Nephron progenitor cell (in vitro differentiated cells): ENCODE measurements around the gene CORT.
"Not testable (repeated sequence)": the region's sequence is repeated elsewhere in the genome, so short reads cannot be mapped to it uniquely, and the experiment has no call there.

Experiments
- DNase-seq: peaks from one replicate; pipeline ENCODE4 v3.0.0; 2021
- H3K27ac Mint-ChIP-seq: 2 replicates; pipeline ENCODE4 v1.8.0; 2021; ENCODE audit warnings: mild to moderate bottlenecking, moderate library complexity, mixed read lengths
- H3K27me3 Mint-ChIP-seq: 2 replicates; pipeline ENCODE4 v1.8.0; 2021; ENCODE audit warnings: mild to moderate bottlenecking, low read depth, mixed read lengths; ENCODE audit not compliant: poor library complexity
- H3K36me3 Mint-ChIP-seq: 2 replicates; pipeline ENCODE4 v1.8.0; 2021; ENCODE audit warnings: low read depth, mixed read lengths
- H3K4me1 Mint-ChIP-seq: 2 replicates; pipeline ENCODE4 v1.8.0; 2021; ENCODE audit warnings: mixed read lengths
- H3K4me3 Mint-ChIP-seq: 2 replicates; pipeline ENCODE4 v1.8.0; 2021; ENCODE audit warnings: mild to moderate bottlenecking, moderate library complexity, mixed read lengths
- H3K9me3 Mint-ChIP-seq: 2 replicates; pipeline ENCODE4 v1.8.0; 2021; ENCODE audit warnings: mild to moderate bottlenecking, moderate library complexity, mixed read lengths
- TF ChIP-seq, protein P1 (sequence below): fragments of 200-600 bp; sonication (generic); IDR thresholded peaks from 2 replicates; pipeline ENCODE4 v1.5.0; 2021; ENCODE audit warnings: antibody characterized with exemption

Gene CORT, protein sequence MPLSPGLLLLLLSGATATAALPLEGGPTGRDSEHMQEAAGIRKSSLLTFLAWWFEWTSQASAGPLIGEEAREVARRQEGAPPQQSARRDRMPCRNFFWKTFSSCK

DNA sequence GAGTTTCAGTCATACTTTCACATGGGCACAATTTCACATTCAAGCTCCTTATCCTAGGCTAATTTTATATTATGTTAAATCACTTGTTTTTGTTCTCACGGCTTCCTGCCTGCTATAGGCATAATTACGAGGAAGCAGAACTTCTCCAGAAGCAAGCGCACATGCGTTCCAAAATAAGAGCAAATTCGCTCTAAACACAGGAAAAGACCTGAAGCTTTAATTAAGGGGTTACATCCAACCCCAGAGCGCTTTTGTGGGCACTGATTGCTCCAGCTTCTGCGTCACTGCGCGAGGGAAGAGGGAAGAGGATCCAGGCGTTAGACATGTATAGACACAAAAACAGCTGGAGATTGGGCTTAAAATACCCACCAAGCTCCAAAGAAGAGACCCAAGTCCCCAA, at the start of gene CORT:
CORT (plus strand) TSS at position 281 of the 400 bp plus-strand sequence. CDS start 193 bp downstream, outside the sequence.
- Mint-ChIP-seq H3K36me3 (peaks cover 23% of the 10 kb centered on the region), H3K27ac (peak within 1 kb of the TSS; percentile 83), H3K4me1 (peaks cover 24% of the 10 kb centered on the region), H3K4me3 (no peak within 1 kb of the TSS), H3K27me3 (no peaks in the 10 kb centered on the region), H3K9me3 (peaks cover 3% of the 10 kb centered on the region)
- TF ChIP-seq, protein P1, sequence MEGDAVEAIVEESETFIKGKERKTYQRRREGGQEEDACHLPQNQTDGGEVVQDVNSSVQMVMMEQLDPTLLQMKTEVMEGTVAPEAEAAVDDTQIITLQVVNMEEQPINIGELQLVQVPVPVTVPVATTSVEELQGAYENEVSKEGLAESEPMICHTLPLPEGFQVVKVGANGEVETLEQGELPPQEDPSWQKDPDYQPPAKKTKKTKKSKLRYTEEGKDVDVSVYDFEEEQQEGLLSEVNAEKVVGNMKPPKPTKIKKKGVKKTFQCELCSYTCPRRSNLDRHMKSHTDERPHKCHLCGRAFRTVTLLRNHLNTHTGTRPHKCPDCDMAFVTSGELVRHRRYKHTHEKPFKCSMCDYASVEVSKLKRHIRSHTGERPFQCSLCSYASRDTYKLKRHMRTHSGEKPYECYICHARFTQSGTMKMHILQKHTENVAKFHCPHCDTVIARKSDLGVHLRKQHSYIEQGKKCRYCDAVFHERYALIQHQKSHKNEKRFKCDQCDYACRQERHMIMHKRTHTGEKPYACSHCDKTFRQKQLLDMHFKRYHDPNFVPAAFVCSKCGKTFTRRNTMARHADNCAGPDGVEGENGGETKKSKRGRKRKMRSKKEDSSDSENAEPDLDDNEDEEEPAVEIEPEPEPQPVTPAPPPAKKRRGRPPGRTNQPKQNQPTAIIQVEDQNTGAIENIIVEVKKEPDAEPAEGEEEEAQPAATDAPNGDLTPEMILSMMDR = no peak
- DNase-seq = no peak

DNA sequence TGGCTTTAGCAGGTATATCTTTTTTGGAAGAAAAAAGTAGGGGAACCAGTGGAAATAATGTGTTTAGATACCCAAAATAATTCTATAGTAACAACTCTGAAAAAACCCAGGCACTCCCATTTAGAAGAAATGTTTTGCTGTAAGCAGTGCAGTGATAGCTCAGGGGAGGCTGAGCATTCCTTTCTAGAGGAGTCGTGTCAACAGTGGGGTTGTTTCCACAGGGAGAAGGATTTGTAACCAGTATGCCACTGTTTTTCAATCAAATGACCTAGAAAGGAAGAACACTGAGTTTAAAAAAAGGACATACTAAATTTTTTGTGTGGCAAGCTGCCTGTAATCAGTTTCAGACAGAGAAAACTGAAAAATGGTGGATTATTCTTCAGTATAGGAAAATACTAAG, 48.5 kb upstream of the CORT start:
- Mint-ChIP-seq H3K4me1 (peaks cover 34% of the 10 kb centered on the region), H3K27me3 (peaks cover 4% of the 10 kb centered on the region), H3K4me3 (no peak overlapping the region), H3K27ac (no peak overlapping the region), H3K36me3 (peaks cover 55% of the 10 kb centered on the region), H3K9me3 (no peaks in the 10 kb centered on the region)
- TF ChIP-seq, protein P1 = no peak
- DNase-seq = no peak

DNA sequence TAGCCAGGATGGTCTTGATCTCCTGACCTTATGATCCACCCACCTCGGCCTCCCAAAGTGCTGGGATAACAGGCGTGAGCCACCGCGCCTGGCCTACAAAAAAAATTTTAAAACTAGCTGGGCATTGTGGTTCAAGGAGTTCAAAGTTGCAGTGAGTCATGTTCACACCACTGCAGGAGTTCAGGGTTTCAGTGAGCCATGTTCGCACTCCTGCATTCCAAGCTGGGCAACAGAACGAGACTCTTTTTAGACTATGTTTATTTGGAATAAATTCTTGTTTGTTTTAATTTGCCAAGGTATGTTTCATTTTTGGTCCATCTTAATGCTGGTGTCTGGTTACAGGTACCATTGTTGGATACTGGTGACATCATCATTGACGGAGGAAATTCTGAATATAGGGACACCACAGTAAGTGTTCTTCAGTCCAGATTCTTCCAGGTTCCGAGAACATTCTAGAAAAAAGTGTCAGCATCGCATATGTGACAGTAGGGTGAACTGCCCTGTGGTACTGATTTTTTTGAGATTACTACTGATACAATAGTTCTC, 47.0 kb upstream of the CORT start:
- DNase-seq = no peak

DNA sequence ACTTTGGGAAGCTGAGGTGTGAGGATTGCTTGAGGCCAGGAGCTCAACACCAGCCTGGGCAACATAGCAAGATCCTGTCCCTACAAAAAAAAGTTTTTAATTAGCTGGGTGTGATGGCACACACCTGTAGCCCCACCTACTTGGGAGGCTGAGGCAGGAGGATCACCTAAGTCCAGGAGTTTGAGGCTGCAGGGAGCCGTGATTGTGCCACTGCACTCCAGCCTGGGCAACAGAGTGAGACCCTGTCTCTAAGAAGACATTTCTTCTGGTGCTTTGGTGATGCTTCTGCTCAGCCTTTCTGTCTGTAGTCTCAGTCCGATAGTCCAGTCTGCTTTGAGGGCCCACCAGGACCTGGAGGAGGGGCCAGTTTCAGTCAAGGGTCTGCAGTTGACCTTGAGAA, 42.6 kb upstream of the CORT start:
- Mint-ChIP-seq H3K4me3 (no peak overlapping the region), H3K27ac (peak overlapping the region; percentile 48), H3K4me1 (no peaks in the 10 kb centered on the region), H3K36me3 (peaks cover 76% of the 10 kb centered on the region), H3K27me3 (no peaks in the 10 kb centered on the region), H3K9me3 (no peaks in the 10 kb centered on the region)
- TF ChIP-seq, protein P1 = no peak
- no peak for DNase-seq

More for the DNA sequence above, 47.0 kb upstream of the CORT start:
- H3K27me3 Mint-ChIP-seq = no peaks in the 10 kb centered on the region
- H3K4me3 Mint-ChIP-seq = no peak overlapping the region
- TF ChIP-seq, protein P1 = no peak
- H3K4me1 Mint-ChIP-seq = peaks cover 28% of the 10 kb centered on the region
- H3K36me3 Mint-ChIP-seq = peaks cover 64% of the 10 kb centered on the region
- no peaks in the 10 kb centered on the region for H3K9me3 Mint-ChIP-seq
- no peak overlapping the region for H3K27ac Mint-ChIP-seq

DNA sequence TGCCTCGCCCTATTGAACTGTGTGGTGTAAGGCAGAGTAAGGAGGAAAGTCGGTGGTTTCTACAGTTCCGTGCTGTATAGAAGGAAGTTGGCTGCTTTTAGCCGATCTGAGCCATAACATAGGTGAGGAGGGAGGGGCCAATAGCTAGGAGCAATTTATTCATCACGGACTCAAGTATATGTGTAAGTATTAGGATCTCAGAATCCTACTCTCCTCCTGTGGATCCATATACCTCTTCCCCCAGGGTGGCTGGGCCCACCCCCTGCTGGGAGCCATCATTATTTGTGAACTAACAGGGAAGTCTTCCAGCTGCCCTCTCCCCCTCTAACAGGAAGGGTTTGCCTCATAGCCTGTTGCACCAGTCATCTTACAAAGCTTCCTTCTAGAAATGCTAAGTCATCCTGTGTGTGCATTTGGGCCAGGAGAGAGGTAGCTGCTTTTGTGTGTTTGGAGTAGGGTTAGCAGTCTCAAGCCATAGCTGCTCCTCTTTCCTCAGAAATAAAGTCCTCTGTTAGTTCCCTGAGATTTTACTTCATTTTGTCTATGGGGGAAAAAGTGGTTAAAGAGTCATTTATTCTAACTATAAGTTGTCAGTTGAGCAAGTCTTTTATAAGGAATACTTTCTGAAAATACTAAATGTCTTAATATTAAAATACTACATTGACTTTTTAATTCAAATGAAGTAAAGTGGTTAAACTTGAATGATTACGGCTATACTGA, 34.5 kb upstream of the CORT start:
- no peak for DNase-seq
- Mint-ChIP-seq H3K27me3 (no peaks in the 10 kb centered on the region), H3K36me3 (peaks cover 85% of the 10 kb centered on the region), H3K4me1 (no peaks in the 10 kb centered on the region), H3K9me3 (no peaks in the 10 kb centered on the region), H3K4me3 (no peak overlapping the region), H3K27ac (peak overlapping the region; percentile 66)
- TF ChIP-seq, protein P1 = no peak

DNA sequence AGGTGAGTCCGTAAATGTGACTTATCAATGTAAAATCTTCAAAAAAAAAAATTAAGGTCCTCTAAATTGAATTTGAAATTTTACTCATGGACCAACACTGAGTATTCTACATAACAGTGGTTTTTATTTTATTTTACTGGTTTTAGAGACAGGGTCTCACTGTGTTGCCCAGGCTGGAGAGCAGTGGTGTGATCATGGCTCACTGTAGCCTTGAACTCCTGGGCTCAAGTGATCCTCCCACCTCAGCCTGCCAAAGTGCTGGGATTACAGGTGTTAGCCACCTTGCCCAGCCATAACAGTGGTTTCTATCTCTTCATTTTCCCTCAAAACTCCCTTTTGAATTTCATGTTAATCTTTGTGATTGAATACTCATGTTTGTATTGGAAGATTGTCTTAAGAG, 33.9 kb upstream of the CORT start:
- not testable (repeated sequence) for H3K9me3 Mint-ChIP-seq, H3K4me1 Mint-ChIP-seq, DNase-seq, H3K27me3 Mint-ChIP-seq, H3K27ac Mint-ChIP-seq, H3K4me3 Mint-ChIP-seq
- H3K36me3 Mint-ChIP-seq = peaks cover 87% of the 10 kb centered on the region

DNA sequence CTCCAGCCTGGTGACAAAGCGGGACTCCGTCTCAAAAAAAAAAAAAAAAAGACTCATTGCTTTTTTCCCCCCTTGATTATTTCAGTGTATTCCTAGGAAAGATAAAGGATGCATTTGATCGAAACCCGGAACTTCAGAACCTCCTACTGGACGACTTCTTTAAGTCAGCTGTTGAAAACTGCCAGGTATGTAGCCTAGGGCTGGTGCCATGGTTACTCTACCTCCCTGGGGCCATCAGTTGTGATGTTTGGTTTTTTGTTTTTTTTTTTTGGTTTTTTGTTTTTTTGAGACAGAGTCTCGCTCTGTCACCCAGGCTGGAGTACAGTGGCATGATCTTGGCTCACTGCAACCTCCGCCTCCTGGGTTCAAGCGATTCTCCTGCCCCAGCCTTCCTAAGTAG, 31.1 kb upstream of the CORT start:
- Mint-ChIP-seq H3K4me1 (peaks cover 16% of the 10 kb centered on the region), H3K27ac (peak overlapping the region; percentile 45), H3K36me3 (peaks cover 73% of the 10 kb centered on the region)
- not testable (repeated sequence) for H3K27me3 Mint-ChIP-seq, H3K4me3 Mint-ChIP-seq, H3K9me3 Mint-ChIP-seq, DNase-seq
